Mammary epithelial cell (primary cell): ENCODE measurements around the gene ASCC3.

Experiments
- EZH2 ChIP-seq: IDR thresholded peaks from 2 replicates; pipeline ENCODE4 v1.6.1; 2012; ENCODE audit warnings: low read length, inconsistent platforms, borderline replicate concordance
- TF ChIP-seq, protein P1 (sequence below), 2 donors: IDR thresholded peaks in 1 of 2; conservative IDR thresholded peaks in 1 of 2; 2 replicates each; pipeline ENCODE4 v1.5.1; 2011 to 2012; ENCODE audit warnings: inconsistent platforms in 2 of 2, low read length in 2 of 2, mild to moderate bottlenecking in 2 of 2, control low read depth in 1 of 2, low read depth in 1 of 2; ENCODE audit not compliant: insufficient read depth in 1 of 2; ENCODE audit errors: extremely low read depth in 1 of 2

GRCh38 chr6:100630536-100630935 is 250.6 kb downstream of the ASCC3 start:
- TF ChIP-seq, protein P1, sequence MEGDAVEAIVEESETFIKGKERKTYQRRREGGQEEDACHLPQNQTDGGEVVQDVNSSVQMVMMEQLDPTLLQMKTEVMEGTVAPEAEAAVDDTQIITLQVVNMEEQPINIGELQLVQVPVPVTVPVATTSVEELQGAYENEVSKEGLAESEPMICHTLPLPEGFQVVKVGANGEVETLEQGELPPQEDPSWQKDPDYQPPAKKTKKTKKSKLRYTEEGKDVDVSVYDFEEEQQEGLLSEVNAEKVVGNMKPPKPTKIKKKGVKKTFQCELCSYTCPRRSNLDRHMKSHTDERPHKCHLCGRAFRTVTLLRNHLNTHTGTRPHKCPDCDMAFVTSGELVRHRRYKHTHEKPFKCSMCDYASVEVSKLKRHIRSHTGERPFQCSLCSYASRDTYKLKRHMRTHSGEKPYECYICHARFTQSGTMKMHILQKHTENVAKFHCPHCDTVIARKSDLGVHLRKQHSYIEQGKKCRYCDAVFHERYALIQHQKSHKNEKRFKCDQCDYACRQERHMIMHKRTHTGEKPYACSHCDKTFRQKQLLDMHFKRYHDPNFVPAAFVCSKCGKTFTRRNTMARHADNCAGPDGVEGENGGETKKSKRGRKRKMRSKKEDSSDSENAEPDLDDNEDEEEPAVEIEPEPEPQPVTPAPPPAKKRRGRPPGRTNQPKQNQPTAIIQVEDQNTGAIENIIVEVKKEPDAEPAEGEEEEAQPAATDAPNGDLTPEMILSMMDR (conservative IDR thresholded peaks at IDR 0.05 in 1 of 2, IDR thresholded peaks at IDR 0.05 in 1 of 2; ENCODE audit: extremely low read depth in 1 of 2, insufficient read depth in 1 of 2, low read depth in 1 of 2, low read length in 2 of 2): no peak
- no peak for TF ChIP-seq EZH2
